ENCODE measurements around the gene CNN2. TPM values are rescaled to one million over a fixed set of nuclear protein-coding genes. Genes with fewer than 3 reads are reported as not detected.

Gene CNN2
- total RNA-seq, 2 donors from 2014 or later: 426 to 469 TPM

GRCh38 chr19:1055886-1056620 is 29.6 kb downstream of the CNN2 start:
- Histone ChIP-seq H3K4me1 (ENCODE audit: control insufficient read depth, insufficient read depth, low read length) (no peaks in the 10 kb centered on the region), H3K36me3 (ENCODE audit: control insufficient read depth, insufficient read depth, low read length) (peaks cover 37% of the 10 kb centered on the region), H3K4me3 (ENCODE audit: low read length) (no peak overlapping the region), H3K27me3 (ENCODE audit: control insufficient read depth, insufficient read depth, low read length, poor library complexity, severe bottlenecking) (no peaks in the 10 kb centered on the region), H3K9me3 (ENCODE audit: control insufficient read depth, low read length) (peaks cover 18% of the 10 kb centered on the region), H3K9ac (ENCODE audit: extremely low read depth, low read length, poor library complexity, severe bottlenecking) (no peak overlapping the region), H3K27ac (ENCODE audit: low read depth, low read length) (no peak overlapping the region)
- no peak for DNase-seq
- no peak for TF ChIP-seq CTCF (conservative IDR thresholded peaks at IDR 0.05)
- WGBS, 2 experiments (ENCODE audit: insufficient coverage in 1 of 2, insufficient read length in 1 of 2): 92 to 100% methylated on average over 11 to 20 of the region's 20 CpGs
- H3K4me1 Mint-ChIP-seq: no peaks in the 10 kb centered on the region
- H3K9me3 Mint-ChIP-seq: no peaks in the 10 kb centered on the region
- no peak overlapping the region for H3K4me3 Mint-ChIP-seq
- no peak overlapping the region for H3K27ac Mint-ChIP-seq
- H3K27me3 Mint-ChIP-seq (ENCODE audit: insufficient read depth): no peaks in the 10 kb centered on the region
- H3K36me3 Mint-ChIP-seq (ENCODE audit: low read depth): peaks cover 28% of the 10 kb centered on the region

GRCh38 chr19:1057176-1057855 is 30.9 kb downstream of the CNN2 start:
- no peak overlapping the region for H3K27ac ChIP-seq (ENCODE audit: low read depth, low read length)
- peaks cover 37% of the 10 kb centered on the region for H3K36me3 ChIP-seq (ENCODE audit: control insufficient read depth, insufficient read depth, low read length)
- TF ChIP-seq CTCF (conservative IDR thresholded peaks at IDR 0.05): peak; percentile 22
- H3K4me3 ChIP-seq (ENCODE audit: low read length): no peak overlapping the region
- peak; percentile 69 for DNase-seq
- no peaks in the 10 kb centered on the region for H3K9me3 Mint-ChIP-seq
- no peak overlapping the region for H3K9ac ChIP-seq (ENCODE audit: extremely low read depth, low read length, poor library complexity, severe bottlenecking)
- H3K36me3 Mint-ChIP-seq (ENCODE audit: low read depth): peaks cover 24% of the 10 kb centered on the region
- no peaks in the 10 kb centered on the region for H3K4me1 Mint-ChIP-seq
- H3K27me3 ChIP-seq (ENCODE audit: control insufficient read depth, insufficient read depth, low read length, poor library complexity, severe bottlenecking): no peaks in the 10 kb centered on the region
- H3K27ac Mint-ChIP-seq: no peak overlapping the region
- no peak overlapping the region for H3K4me3 Mint-ChIP-seq
- H3K4me1 ChIP-seq (ENCODE audit: control insufficient read depth, insufficient read depth, low read length): no peaks in the 10 kb centered on the region
- peaks cover 18% of the 10 kb centered on the region for H3K9me3 ChIP-seq (ENCODE audit: control insufficient read depth, low read length)
- WGBS, 2 experiments (ENCODE audit: insufficient coverage in 1 of 2, insufficient read length in 1 of 2): 80 to 90% methylated on average over 3 of the region's 3 CpGs
- no peaks in the 10 kb centered on the region for H3K27me3 Mint-ChIP-seq (ENCODE audit: insufficient read depth)

GRCh38 chr19:1058112-1058511 is 31.7 kb downstream of the CNN2 start:
- no peak for DNase-seq
- Mint-ChIP-seq H3K36me3 (ENCODE audit: low read depth) (peaks cover 22% of the 10 kb centered on the region), H3K27me3 (ENCODE audit: insufficient read depth) (no peaks in the 10 kb centered on the region), H3K4me3 (no peak overlapping the region), H3K27ac (no peak overlapping the region), H3K9me3 (no peaks in the 10 kb centered on the region), H3K4me1 (no peaks in the 10 kb centered on the region)
- no peak overlapping the region for H3K27ac ChIP-seq (ENCODE audit: low read depth, low read length)
- peaks cover 18% of the 10 kb centered on the region for H3K9me3 ChIP-seq (ENCODE audit: control insufficient read depth, low read length)
- no peak overlapping the region for H3K4me3 ChIP-seq (ENCODE audit: low read length)
- no peak overlapping the region for H3K9ac ChIP-seq (ENCODE audit: extremely low read depth, low read length, poor library complexity, severe bottlenecking)
- no peak for TF ChIP-seq CTCF (conservative IDR thresholded peaks at IDR 0.05)
- WGBS, 2 experiments (ENCODE audit: insufficient coverage in 1 of 2, insufficient read length in 1 of 2): 96 to 100% methylated on average over 4 to 5 of the region's 5 CpGs
- H3K4me1 ChIP-seq (ENCODE audit: control insufficient read depth, insufficient read depth, low read length): no peaks in the 10 kb centered on the region
- H3K36me3 ChIP-seq (ENCODE audit: control insufficient read depth, insufficient read depth, low read length): peaks cover 37% of the 10 kb centered on the region
- no peaks in the 10 kb centered on the region for H3K27me3 ChIP-seq (ENCODE audit: control insufficient read depth, insufficient read depth, low read length, poor library complexity, severe bottlenecking)
